ENCODE data around the gene SERPINH1. TPM values are rescaled to one million over a fixed set of nuclear protein-coding genes. Genes with fewer than 3 reads are reported as not detected.
A peak's percentile ranks its signal among the peaks of the same experiment; 100 is the strongest.

The SERPINH1 gene
- total RNA-seq = 10 to 100 TPM in 3 of 5 experiments, 1 to 10 TPM in 2; 5.1 to 19.9 (median 13.2) TPM
- 1 to 10 TPM; 2.9 to 7.8 TPM for polyA plus RNA-seq
- total RNA-seq = 12.5 reads per million, percentile 40 among the genes with 10 or more reads in this experiment

DNA sequence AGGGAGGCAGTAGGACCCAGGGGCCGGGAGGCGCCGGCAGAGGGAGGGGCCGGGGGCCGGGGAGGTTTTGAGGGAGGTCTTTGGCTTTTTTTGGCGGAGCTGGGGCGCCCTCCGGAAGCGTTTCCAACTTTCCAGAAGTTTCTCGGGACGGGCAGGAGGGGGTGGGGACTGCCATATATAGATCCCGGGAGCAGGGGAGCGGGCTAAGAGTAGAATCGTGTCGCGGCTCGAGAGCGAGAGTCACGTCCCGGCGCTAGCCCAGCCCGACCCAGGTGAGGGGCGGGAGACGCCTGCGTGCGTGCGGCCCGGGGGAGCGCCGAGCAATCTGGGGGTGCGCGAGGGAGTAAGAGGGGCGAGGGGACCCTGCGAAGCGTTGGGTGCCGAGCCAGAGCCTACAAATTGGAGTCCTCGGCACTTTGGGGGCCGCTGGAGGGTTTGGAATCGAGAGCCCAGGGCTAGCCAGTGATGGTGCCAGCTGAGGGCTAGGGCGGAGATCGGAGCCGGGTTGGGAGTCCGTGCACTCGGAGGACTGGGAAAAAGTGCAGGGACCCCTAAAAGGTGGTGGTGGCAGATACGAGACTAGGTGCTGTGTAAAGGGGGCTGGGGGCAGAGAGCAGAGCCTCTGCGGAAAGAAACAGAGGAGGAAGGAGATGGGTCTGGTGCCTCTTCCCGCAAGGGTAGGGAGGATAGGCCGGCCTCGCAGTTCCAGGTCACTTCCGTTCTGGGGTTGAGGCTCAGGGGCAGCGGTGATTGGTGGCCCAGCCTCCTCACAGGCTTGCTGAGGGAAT lies at the start of gene SERPINH1:
Gene SERPINH1, plus strand, starts transcription at position 206 of the 788 bp plus-strand sequence. CDS start 4,097 bp downstream, outside the sequence.
- peak within 1 kb of the TSS; percentile 86 for H3K27ac ChIP-seq (ENCODE audit: low read depth, low read length)
- peaks cover 15 to 22% of the 10 kb centered on the region in 2 donors for H3K4me1 ChIP-seq (ENCODE audit: control insufficient read depth in 2 of 2, insufficient read depth in 2 of 2, low read length in 2 of 2)
- DNase-seq (peak; percentile 29 to 73 (median 45)), ATAC-seq (peak; percentile 80)
- Mint-ChIP-seq H3K9me3 (no peaks in the 10 kb centered on the region), H3K36me3 (no peaks in the 10 kb centered on the region), H3K4me3 (peak within 1 kb of the TSS; percentile 94 to 99 (median 99)), H3K27me3 (peaks cover 0 to under 1% (median 0%) of the 10 kb centered on the region in 5 donors), H3K4me1 (peaks cover 18 to 46% (median 32%) of the 10 kb centered on the region in 7 donors), H3K27ac (peak within 1 kb of the TSS; percentile 87 to 97 (median 95))
- ChIA-PET CTCF (interaction anchor here (0.6 to 1.0 kb wide), 3 partner anchors 11 to 158 kb away, joined by 3 to 4 read pairs (median 3); no protein-coding TSS in a partner anchor), POLR2A (interaction anchor here (0.8 to 1.4 kb wide), 3 partner anchors 13 to 93 kb away, joined by 3 to 4 read pairs (median 3); no protein-coding TSS in a partner anchor)
- no peaks in the 10 kb centered on the region for H3K27me3 ChIP-seq (ENCODE audit: control insufficient read depth in 2 of 2, insufficient read depth in 2 of 2, low read length in 2 of 2)
- intact Hi-C loops (cut with micrococcal nuclease) = loop anchor here in 1 of 2 donors (1.0 to 10.0 kb wide), 5 partner anchors 21 to 1167 kb away; partner anchors contain the start of genes PGM2L1 and UVRAG
- no peaks in the 10 kb centered on the region for H3K9me3 ChIP-seq (ENCODE audit: control insufficient read depth in 2 of 3, low read length in 3 of 3)
- H3K36me3 ChIP-seq (ENCODE audit: control insufficient read depth in 2 of 3, insufficient read depth in 3 of 3, low read length in 3 of 3) = peaks cover 0 to 13% (median 0%) of the 10 kb centered on the region in 3 experiments
- H3K4me3 ChIP-seq (ENCODE audit: low read length) = peak within 1 kb of the TSS; percentile 91

DNA sequence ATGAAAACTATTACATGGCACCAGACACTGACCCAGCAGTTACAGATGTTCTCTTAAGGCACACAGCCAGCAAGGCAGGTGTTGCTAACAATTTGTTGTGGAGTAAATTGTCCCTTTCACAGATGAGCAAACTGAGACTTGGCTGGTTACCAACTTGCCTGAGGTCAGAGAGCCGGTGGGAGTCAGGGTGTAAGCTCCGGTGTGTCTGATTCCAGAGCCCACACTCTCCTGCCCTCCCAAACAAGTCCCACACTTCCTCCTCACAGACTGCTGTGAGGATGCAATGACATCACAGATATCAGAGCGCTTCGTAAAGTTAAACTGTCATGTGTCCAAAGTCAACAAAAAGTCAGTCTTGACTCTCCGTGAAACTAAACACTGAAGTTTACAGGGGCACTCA lies 48.8 kb upstream of the SERPINH1 start:
- Mint-ChIP-seq H3K27me3 (peaks cover 0 to 3% (median 0%) of the 10 kb centered on the region in 5 donors), H3K4me3 (no peak overlapping the region), H3K4me1 (peaks cover 12 to 27% (median 18%) of the 10 kb centered on the region in 7 donors), H3K9me3 (peaks cover 0 to 3% (median 0%) of the 10 kb centered on the region in 11 donors), H3K36me3 (peaks cover 0 to 4% (median 0%) of the 10 kb centered on the region in 5 donors), H3K27ac (no peak overlapping the region)
- DNase-seq (no peak), ATAC-seq (no peak)
- H3K4me3 ChIP-seq (ENCODE audit: low read length) = no peak overlapping the region
- no peaks in the 10 kb centered on the region for H3K27me3 ChIP-seq (ENCODE audit: control insufficient read depth in 2 of 2, insufficient read depth in 2 of 2, low read length in 2 of 2)
- intact Hi-C loops (cut with micrococcal nuclease) = no loop called here
- POLR2A ChIA-PET = no interaction called here
- H3K9me3 ChIP-seq (ENCODE audit: control insufficient read depth in 2 of 3, low read length in 3 of 3) = no peaks in the 10 kb centered on the region
- H3K36me3 ChIP-seq (ENCODE audit: control insufficient read depth in 2 of 3, insufficient read depth in 3 of 3, low read length in 3 of 3) = no peaks in the 10 kb centered on the region
- H3K4me1 ChIP-seq (ENCODE audit: control insufficient read depth in 2 of 2, insufficient read depth in 2 of 2, low read length in 2 of 2) = peaks cover 11 to 22% of the 10 kb centered on the region in 2 donors
- H3K27ac ChIP-seq (ENCODE audit: low read depth, low read length) = no peak overlapping the region
- CTCF ChIA-PET = interaction anchor here (0.7 kb wide), 1 partner anchor 9 kb away, joined by 3 read pairs; no protein-coding TSS in a partner anchor

DNA sequence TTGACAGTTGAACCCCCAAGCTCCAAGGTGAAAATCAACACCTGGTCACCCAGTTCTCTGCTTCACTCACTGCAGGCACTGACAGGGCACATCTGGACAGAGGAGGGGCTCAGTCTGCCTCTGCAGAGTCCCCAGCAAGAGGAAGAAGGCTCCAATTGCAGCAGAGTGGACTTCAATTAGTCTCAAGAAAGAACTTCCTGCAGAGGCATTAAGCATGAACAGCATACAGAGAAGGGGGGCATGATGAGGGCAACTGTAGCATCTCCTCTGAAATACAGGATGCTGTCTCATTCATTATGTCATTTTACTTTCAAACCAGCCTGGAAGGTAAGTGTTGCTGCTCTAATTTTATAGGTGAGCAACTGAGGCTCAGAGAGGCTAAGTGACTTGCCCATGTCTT lies 47.5 kb upstream of the SERPINH1 start:
- H3K9me3 Mint-ChIP-seq = peaks cover 0 to 3% (median 0%) of the 10 kb centered on the region in 11 donors
- H3K4me3 Mint-ChIP-seq = no peak overlapping the region
- Histone ChIP-seq H3K9me3 (ENCODE audit: control insufficient read depth in 2 of 3, low read length in 3 of 3) (no peaks in the 10 kb centered on the region), H3K4me1 (ENCODE audit: control insufficient read depth in 2 of 2, insufficient read depth in 2 of 2, low read length in 2 of 2) (peaks cover 0 to 11% of the 10 kb centered on the region in 2 donors), H3K27ac (ENCODE audit: low read depth, low read length) (no peak overlapping the region), H3K36me3 (ENCODE audit: control insufficient read depth in 2 of 3, insufficient read depth in 3 of 3, low read length in 3 of 3) (no peaks in the 10 kb centered on the region), H3K27me3 (ENCODE audit: control insufficient read depth in 2 of 2, insufficient read depth in 2 of 2, low read length in 2 of 2) (no peaks in the 10 kb centered on the region), H3K4me3 (ENCODE audit: low read length) (no peak overlapping the region)
- no peak overlapping the region for H3K27ac Mint-ChIP-seq
- no peak for ATAC-seq
- intact Hi-C loops (cut with micrococcal nuclease) = no loop called here
- ChIA-PET CTCF (no interaction called here), POLR2A (no interaction called here)
- peaks cover 0 to 3% (median 0%) of the 10 kb centered on the region in 5 donors for H3K27me3 Mint-ChIP-seq
- DNase-seq = no peak
- peaks cover 0 to 26% (median 14%) of the 10 kb centered on the region in 7 donors for H3K4me1 Mint-ChIP-seq
- H3K36me3 Mint-ChIP-seq = peaks cover 0 to 4% (median 0%) of the 10 kb centered on the region in 5 donors

DNA sequence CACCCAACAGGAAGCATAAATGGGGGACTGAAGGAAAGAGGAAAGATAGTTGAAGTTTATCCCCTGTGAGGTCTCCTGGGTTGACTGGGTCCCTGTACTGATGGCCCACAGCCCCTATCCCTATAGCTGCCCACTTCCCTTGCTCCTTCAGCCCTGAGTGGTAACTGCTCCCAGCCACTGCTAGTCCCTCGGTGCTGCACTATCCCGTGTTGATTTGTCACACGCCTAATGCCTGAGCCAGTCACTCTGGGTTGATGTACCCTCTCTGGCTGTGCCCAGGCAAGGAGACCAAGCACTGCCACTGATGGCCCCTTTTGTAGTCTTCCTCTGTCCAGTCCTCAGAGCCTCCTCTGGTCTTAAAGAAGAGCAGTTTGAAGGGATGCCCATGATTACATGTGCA lies 45.9 kb upstream of the SERPINH1 start:
- POLR2A ChIA-PET = no interaction called here
- CTCF ChIA-PET = no interaction called here
- Mint-ChIP-seq H3K36me3 (peaks cover 0 to 4% (median 0%) of the 10 kb centered on the region in 5 donors), H3K27ac (no peak overlapping the region), H3K4me3 (no peak overlapping the region), H3K4me1 (peaks cover 0 to 26% (median 16%) of the 10 kb centered on the region in 7 donors), H3K9me3 (peaks cover 0 to 3% (median 0%) of the 10 kb centered on the region in 11 donors), H3K27me3 (peaks cover 0 to 3% (median 0%) of the 10 kb centered on the region in 5 donors)
- H3K4me1 ChIP-seq (ENCODE audit: control insufficient read depth in 2 of 2, insufficient read depth in 2 of 2, low read length in 2 of 2) = peaks cover 0 to 7% of the 10 kb centered on the region in 2 donors
- no peak for ATAC-seq
- H3K36me3 ChIP-seq (ENCODE audit: control insufficient read depth in 2 of 3, insufficient read depth in 3 of 3, low read length in 3 of 3) = no peaks in the 10 kb centered on the region
- intact Hi-C loops (cut with micrococcal nuclease) = no loop called here
- no peaks in the 10 kb centered on the region for H3K9me3 ChIP-seq (ENCODE audit: control insufficient read depth in 2 of 3, low read length in 3 of 3)
- H3K27ac ChIP-seq (ENCODE audit: low read depth, low read length) = no peak overlapping the region
- H3K27me3 ChIP-seq (ENCODE audit: control insufficient read depth in 2 of 2, insufficient read depth in 2 of 2, low read length in 2 of 2) = no peaks in the 10 kb centered on the region
- no peak overlapping the region for H3K4me3 ChIP-seq (ENCODE audit: low read length)
- no peak for DNase-seq

DNA sequence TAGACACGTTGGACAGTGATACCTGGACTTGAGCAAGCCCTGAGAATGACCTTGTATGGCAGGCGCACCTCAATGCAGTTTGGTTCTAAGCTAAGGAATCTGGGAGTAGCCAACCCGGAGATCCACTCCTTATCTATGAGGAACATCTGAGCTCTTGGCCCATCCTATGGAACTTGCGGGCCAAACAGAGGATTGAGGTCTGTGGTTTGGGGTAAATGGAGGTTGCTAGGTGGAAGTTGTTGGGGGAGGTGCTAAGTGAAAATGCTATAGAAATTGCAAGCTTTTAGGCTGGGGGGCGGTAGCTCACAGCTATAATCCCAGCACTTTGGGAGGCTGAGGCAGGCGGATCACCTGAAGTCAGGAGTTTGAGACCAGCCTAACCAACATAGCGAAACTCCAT lies 45.2 kb upstream of the SERPINH1 start:
- H3K27me3 Mint-ChIP-seq = peaks cover 0 to 3% (median 0%) of the 10 kb centered on the region in 5 donors
- H3K4me3 ChIP-seq (ENCODE audit: low read length) = no peak overlapping the region
- H3K9me3 ChIP-seq (ENCODE audit: control insufficient read depth in 2 of 3, low read length in 3 of 3) = no peaks in the 10 kb centered on the region
- no peaks in the 10 kb centered on the region for H3K36me3 ChIP-seq (ENCODE audit: control insufficient read depth in 2 of 3, insufficient read depth in 3 of 3, low read length in 3 of 3)
- H3K27ac ChIP-seq (ENCODE audit: low read depth, low read length) = no peak overlapping the region
- ChIA-PET CTCF (interaction anchor here (0.9 kb wide), 1 partner anchor 72 kb away, joined by 3 read pairs; no protein-coding TSS in a partner anchor), POLR2A (no interaction called here)
- no peak for ATAC-seq
- DNase-seq = no peak
- peaks cover 0 to 7% of the 10 kb centered on the region in 2 donors for H3K4me1 ChIP-seq (ENCODE audit: control insufficient read depth in 2 of 2, insufficient read depth in 2 of 2, low read length in 2 of 2)
- H3K4me3 Mint-ChIP-seq = peak overlapping the region in 1 of 10 donors; percentile 2
- no peaks in the 10 kb centered on the region for H3K27me3 ChIP-seq (ENCODE audit: control insufficient read depth in 2 of 2, insufficient read depth in 2 of 2, low read length in 2 of 2)
- H3K9me3 Mint-ChIP-seq = peaks cover 0 to 3% (median 0%) of the 10 kb centered on the region in 11 donors
- H3K36me3 Mint-ChIP-seq = peaks cover 0 to 4% (median 0%) of the 10 kb centered on the region in 5 donors
- no peak overlapping the region for H3K27ac Mint-ChIP-seq
- peaks cover 0 to 26% (median 16%) of the 10 kb centered on the region in 7 donors for H3K4me1 Mint-ChIP-seq
- intact Hi-C loops (cut with micrococcal nuclease) = no loop called here

DNA sequence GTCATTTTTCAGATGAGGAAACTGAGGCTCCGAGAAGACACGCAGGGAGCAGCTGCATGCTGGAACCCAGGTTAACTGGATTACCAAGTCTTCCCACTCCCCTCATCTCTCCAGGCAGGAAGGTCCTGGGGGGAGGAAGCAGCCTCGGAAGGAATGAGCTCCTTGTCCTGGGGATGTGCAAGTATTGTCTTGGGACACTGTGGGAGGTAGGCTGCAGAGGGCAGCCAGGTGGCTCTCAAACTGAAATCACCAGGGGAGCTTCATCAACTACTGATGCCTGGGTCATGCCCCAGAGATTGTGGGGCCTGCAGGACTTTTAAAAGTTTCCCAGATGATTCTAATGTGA lies 43.9 kb upstream of the SERPINH1 start:
- peaks cover 0 to 27% (median 16%) of the 10 kb centered on the region in 7 donors for H3K4me1 Mint-ChIP-seq

More for the DNA sequence above, 43.9 kb upstream of the SERPINH1 start:
- H3K4me1 ChIP-seq (ENCODE audit: control insufficient read depth in 2 of 2, insufficient read depth in 2 of 2, low read length in 2 of 2) = peaks cover 0 to 8% of the 10 kb centered on the region in 2 donors
- Mint-ChIP-seq H3K27ac (no peak overlapping the region), H3K4me3 (no peak overlapping the region), H3K27me3 (peaks cover 0 to 2% (median 0%) of the 10 kb centered on the region in 5 donors), H3K36me3 (peaks cover 0 to 4% (median 0%) of the 10 kb centered on the region in 5 donors), H3K9me3 (no peaks in the 10 kb centered on the region)
- H3K27ac ChIP-seq (ENCODE audit: low read depth, low read length) = no peak overlapping the region
- ChIA-PET POLR2A (no interaction called here), CTCF (interaction anchor here (0.9 to 2.4 kb wide), 3 partner anchors 10 to 74 kb away, joined by 3 to 7 read pairs (median 5); no protein-coding TSS in a partner anchor)
- no peak overlapping the region for H3K4me3 ChIP-seq (ENCODE audit: low read length)
- no peaks in the 10 kb centered on the region for H3K36me3 ChIP-seq (ENCODE audit: control insufficient read depth in 2 of 3, insufficient read depth in 3 of 3, low read length in 3 of 3)
- intact Hi-C loops (cut with micrococcal nuclease) = no loop called here
- DNase-seq (no peak), ATAC-seq (no peak)
- no peaks in the 10 kb centered on the region for H3K9me3 ChIP-seq (ENCODE audit: control insufficient read depth in 2 of 3, low read length in 3 of 3)
- no peaks in the 10 kb centered on the region for H3K27me3 ChIP-seq (ENCODE audit: control insufficient read depth in 2 of 2, insufficient read depth in 2 of 2, low read length in 2 of 2)

All from naive thymus-derived CD4-positive, alpha-beta T cell (primary cell).